Measurements from ENCODE around the gene TFB1M.

The TFB1M gene

DNA sequence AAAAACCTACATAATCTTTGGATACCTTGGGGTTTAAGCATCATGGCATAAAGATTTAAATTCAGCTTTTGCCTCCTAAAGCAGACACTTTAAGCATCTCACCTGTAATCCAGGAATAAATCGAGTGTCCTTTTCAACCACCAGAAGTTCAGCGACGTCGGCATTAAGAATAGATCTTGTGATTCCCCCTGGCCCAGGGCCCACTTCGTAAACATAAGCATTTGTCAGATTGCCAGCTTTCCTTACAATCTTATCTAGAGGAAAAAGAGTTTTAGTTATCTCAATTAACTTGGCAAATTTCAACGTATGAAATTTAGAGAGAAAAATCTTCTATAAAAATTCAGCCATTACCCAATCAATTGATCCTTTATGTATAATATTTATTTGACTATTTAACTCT lies 3.2 kb downstream of the TFB1M start:
- no peak for DNase-seq
- intact Hi-C loops (cut with DNase I), result loop anchor here (10.0 kb wide), 1 partner anchor 136 kb away; no protein-coding TSS in a partner anchor

DNA sequence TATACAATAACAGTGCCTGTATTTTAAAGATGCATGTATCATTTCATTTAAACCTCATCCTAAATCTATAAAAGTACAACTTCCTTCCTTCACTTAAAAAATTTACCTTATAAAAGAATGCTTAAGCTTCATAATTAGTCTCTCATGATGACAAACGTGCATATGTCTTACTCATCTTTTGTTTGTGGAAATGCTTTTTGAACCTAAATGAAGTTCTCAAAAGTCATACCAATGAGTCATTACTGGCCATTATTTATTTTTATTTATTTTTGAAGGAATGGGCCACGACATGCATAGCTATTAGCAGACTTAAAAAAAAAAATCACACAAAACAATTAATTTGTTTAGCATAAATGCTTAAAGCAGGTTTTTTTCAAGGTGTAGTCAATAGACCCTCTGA lies 3.7 kb downstream of the TFB1M start:
- intact Hi-C loops (cut with DNase I), result loop anchor here (10.0 kb wide), 1 partner anchor 136 kb away; no protein-coding TSS in a partner anchor
- no peak for DNase-seq

DNA sequence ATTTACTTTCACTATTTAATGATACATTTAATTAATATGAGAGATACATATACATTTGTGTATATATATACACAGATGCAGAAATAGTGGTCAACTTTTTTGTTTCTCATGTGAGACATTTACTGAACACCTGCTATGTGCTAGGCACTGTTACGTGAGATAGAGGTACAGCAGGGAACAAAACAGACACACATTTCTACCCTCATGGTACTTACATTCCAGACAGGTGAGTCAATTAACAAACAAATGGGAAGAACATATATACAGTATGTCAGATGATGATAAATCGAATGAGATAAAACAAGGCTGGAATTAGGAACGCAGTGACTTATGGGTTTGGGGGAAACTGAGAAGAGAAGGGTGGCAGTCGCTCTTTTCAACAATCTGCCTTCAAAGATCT lies 5.1 kb downstream of the TFB1M start:
- no peak for DNase-seq
- intact Hi-C loops (cut with DNase I), result no loop called here

DNA sequence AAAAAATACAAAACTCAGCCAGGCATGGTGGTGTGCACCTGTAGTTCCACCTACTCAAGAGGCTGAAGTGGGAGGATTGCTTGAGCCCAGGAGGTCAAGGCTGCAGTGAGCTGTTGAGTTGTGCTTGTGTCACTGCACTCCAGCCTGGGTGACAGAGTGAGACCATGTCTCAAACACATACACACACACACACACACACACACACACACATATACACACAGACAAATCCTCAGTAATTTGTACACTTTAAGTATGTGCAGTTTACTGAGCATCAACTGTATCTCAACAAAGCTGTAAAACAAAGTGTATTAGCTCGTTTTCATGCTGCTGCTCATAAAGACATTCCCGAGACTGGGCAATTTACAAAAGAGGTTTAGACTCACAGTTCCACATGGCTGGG lies 7.3 kb downstream of the TFB1M start:
- intact Hi-C loops (cut with DNase I), result no loop called here
- no peak for DNase-seq

DNA sequence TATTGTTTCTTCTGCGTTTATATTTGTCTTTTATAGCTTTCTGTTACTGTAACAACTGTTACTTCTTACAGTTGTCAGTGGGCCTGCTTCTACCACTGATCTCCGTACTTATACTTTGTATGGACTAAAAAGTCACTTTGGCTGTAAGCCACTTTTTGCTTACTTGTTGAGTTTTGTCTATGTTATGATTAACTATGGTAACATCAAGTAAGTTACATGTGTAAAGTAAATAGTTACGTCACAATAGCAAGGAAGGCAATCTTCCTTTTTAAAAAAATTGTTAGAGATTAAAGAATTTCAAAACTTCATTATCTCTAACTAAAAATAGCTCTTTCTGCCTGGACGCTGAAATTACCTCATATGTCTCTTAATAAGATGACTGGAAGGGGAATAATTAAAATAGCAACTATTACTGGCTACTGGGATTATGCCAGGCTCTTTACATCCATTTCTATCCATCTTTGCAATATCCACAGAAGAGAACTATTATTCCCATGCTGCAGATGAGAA lies 10.9 kb downstream of the TFB1M start:
- no peak for DNase-seq
- intact Hi-C loops (cut with DNase I), result no loop called here

DNA sequence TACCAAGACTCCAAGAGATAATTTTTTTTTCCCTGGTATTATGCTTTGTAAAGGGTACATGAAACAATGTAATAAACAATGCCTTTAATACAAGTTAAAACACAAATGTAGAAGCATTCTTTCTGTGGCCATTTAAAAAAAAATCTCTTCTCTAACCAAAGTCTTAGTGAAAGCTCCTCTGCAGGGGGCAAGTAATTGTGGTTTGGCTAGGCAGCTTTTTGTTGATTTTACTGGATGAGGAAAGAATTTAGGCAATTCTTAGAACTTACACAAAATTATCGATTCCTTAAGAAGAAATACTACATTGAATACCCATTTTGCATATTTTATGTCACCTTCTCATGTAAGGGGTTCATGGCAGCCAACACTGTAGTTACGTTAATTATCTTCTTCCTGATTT lies 12.4 kb downstream of the TFB1M start:
- no peak for DNase-seq
- intact Hi-C loops (cut with DNase I), result no loop called here

DNA sequence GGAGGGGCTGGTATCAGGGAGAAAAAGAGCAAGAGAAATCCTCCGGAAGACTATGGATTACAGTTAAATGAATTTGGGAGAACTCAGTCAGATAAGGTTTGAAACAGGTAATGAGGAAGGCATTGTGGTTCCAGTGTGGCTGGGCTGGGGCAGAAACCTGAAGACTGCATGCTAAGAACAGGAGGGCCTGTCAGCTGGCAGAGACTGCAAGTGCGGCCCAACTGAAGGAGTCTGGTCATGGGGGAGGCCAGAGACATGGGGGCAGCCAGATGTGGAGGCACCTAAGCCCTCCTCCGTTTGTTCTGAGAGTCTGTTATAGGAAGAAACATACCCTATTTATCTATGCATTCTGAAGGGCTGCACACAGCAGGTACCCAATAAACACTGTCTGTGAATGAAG lies 16.6 kb downstream of the TFB1M start:
- intact Hi-C loops (cut with DNase I), result no loop called here
- no peak for DNase-seq

DNA sequence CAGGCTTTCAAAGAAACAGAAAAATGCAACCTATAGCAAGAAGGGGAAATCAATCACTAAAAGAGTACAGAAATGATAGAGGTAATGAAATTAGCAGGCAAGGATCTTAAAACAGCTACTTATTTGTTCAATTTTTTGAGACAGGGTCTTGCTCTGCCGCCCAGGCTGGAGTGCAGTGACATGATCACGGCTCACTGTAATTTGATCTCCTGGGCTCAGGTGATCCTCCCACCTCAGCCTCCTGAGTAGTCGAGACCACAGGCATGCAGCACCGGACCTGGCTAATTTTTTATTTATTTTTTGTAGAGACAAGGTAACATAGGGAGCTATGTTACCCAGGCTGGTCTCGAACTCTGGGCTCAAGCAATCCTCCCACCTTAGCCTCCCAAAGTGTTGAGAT lies 21.6 kb downstream of the TFB1M start:
- DNase-seq, result no peak
- intact Hi-C loops (cut with DNase I), result no loop called here

DNA sequence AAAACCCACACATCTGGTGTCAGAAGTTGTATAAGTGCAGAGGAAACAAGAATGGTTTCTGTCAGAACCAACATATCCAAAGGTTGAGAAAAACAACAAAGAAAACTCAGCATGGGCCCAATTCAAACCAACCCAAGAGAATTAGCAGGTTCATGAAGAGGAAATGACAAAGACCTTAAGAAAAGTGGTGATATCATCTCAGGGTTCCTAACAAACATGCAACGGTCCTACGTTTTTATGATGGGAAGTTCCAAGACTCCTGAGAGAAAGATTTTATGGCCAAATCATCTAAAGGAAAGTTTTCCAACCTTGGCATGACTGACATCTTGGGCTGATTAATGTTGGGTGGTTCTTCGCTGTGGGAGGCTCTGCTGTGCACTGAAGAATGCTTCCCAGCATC lies 23.0 kb downstream of the TFB1M start:
- intact Hi-C loops (cut with DNase I), result no loop called here
- no peak for DNase-seq

DNA sequence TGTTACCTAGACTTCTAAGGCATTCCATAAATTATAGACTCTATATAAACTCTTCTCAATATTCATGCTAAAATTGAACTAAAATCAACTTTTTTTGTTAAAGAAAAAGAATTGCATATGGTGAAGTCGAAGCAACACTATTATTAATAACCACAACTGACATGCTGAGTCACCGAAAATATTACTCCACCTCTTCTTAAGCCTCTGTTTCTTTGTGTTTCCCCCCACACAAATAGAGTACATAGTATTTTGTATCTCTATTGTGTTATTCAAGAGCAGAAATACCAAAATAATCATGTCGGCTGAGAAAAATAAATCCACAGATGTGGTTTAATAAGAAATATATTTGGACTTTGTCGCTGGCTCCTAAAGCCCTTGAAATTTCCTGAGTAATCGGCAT lies 23.8 kb downstream of the TFB1M start:
- no peak for DNase-seq
- intact Hi-C loops (cut with DNase I), result no loop called here

DNA sequence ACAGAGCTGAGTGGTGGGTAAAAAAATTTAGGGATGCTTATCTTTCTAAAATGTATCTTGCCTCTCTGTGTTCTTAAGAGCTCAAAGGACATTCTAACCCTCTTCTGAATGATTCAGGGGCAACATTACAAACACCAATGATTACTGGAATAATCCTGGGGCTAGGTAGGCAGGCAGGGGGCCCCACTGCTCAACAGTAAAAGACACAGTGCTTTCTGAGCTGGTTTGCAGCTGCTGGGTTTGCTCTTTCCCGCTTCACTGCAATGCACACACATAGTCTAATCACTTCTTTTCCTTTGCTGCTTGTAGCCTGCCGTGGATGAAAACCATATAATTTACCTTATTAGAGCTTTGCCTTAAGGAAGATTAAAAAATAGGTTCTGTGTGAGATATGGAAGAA lies 26.5 kb downstream of the TFB1M start:
- intact Hi-C loops (cut with DNase I), result no loop called here
- DNase-seq, result no peak

DNA sequence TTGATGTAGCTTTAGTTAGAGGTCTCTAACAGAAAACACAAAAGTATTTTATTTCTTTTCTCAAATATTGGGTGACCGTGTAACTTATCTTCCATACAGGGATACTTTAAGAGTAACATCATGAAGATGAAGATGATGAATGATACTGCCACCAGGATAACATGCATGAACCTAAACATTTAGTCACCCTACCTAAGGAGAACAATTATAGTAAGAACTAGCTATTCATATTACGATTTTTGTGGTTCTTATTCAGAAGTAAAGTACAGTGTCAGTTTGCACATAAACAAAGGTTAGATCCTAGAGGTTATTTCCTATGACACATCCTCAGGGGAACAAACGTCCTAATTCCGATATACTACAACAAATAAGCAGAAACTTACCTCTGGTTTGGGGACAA lies 29.5 kb downstream of the TFB1M start:
- intact Hi-C loops (cut with DNase I), result no loop called here
- DNase-seq, result no peak

DNA sequence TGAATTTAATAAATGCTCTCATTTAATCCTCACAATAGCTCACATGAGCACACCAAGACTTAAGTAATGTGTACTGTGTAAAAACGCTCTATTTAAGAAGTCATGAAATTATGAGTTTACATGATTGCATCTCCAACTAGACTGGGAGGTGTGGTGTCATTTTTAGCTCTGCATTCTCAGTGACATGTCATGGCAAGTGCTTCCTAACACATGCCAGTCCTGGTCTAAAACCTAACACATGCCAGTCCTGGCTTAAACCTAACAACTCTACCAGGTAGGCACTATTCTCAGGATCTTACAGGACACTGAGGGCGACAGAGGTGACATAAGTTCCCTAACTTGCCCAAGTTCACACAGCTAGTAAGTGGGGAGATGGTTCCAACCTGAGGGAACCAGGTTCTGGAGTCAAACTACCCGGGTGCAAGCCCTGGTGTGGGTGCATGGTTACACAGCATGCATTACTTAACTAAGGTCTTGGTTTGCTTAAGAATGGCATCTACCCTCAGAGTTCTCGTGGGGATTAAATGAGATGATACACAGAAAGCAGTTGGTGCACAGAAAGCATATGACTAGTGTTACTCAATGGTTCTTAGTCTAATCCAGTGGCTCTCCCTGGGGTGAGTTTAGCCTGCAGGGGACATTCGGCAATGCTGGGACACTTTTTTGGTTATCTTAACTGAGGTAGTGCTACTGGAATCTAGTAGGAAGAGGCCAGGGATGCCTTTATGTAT lies 35.8 kb downstream of the TFB1M start:
- DNase-seq, result no peak
- intact Hi-C loops (cut with DNase I), result no loop called here

DNA sequence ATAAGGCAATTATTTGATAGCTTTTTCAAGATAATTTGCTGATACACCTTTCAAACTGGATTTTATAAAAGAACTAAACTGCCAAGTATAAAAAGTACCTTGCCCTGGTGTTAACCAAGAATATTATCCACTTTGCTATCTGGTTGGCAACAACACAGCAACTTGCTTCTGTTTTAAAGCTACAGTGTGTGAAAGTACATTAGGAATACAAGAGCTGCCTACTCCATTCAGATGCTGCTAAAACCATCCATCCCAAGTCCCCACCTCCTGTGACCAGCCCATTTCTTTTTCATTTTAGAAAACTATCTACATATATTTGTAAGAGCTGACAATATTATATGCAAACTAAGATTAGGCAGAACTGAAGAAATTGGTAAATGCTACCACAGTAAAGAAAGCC lies 37.6 kb downstream of the TFB1M start:
- intact Hi-C loops (cut with DNase I), result no loop called here
- no peak for DNase-seq

DNA sequence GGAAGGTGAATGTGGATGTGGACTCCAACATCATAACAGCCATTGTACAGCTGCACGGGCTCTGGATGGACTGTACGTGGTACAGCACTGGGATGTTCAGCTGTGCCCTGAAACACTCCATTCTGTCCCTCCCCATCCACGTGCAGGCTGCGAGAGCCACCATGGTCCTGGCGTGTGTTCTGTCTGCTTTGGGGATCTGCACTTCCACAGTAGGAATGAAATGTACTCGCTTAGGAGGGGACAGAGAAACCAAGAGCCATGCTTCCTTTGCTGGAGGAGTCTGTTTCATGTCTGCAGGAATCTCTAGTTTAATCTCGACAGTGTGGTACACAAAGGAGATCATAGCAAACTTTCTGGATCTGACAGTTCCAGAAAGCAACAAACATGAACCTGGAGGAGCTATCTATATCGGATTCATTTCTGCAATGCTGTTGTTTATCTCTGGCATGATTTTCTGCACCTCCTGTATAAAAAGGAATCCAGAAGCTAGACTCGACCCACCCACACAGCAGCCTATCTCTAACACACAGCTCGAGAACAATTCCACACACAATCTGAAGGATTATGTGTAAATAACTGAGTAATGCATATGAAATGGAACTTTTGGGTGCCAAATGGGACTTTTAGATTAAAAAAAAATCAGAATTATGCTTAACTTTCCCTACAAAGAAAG lies 38.3 kb downstream of the TFB1M start:
- DNase-seq, result peak in 20 of 42 donors; percentile 24 to 71 (median 46)
- intact Hi-C loops (cut with DNase I), result no loop called here

DNA sequence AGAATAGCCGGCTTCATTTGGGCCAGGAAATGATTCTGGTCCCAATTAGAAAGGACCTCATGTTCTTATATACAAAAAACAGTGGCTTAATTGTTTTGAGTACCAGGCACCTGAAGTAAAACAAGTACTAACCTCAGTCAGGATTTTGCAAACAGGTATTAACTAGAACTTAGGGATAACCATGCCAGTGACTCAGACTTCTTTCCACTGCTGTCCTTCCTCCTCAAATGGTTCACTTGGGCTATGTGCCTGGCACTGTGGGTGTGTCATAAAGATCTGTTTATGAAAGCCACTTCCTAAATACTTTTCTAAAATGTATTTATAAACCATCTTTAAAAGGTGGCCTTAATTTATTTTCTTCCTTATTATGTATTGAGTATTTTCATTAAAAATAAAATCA lies 39.8 kb downstream of the TFB1M start:
- intact Hi-C loops (cut with DNase I), result no loop called here
- no peak for DNase-seq

DNA sequence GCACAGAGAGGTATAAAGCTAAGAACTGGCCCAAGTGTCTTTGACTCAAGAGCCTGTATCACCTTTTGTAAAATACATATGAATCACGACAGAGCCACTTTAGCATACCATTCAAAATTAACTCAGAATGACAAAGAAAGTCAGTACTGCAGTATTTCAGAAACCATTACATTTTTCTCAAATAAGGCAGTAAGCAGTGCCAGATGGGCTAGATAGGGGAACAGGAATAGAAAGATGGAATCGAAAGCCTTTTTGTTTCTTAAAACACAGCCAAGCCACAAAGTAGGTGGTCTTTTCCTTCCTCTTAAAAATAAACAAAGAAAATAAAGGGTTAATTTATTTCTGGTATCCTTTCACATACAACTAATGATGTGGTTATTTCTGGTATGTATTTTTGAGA lies 40.2 kb downstream of the TFB1M start:
- DNase-seq, result no peak
- intact Hi-C loops (cut with DNase I), result no loop called here

DNA sequence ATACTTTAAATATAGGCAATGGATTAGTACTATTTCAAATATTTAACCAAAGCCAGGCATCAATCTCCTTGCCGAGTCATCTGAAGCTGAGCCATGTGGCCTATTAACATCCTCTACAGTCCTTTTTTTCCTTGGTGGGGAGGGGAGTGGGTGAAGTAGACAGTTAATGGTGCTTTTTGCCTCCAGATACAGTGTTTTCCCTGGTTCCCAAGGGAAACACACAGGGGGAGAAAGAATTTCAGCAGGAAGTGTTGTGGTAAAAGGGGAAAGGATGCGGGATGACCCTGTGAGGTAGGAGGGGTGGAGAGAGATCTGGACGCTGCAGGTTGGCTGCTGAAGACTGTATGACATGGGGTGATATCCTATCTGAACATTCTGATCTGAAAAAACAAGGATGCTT lies 40.9 kb downstream of the TFB1M start:
- peak in 2 of 42 donors; percentile 38 to 47 for DNase-seq
- intact Hi-C loops (cut with DNase I), result no loop called here

DNA sequence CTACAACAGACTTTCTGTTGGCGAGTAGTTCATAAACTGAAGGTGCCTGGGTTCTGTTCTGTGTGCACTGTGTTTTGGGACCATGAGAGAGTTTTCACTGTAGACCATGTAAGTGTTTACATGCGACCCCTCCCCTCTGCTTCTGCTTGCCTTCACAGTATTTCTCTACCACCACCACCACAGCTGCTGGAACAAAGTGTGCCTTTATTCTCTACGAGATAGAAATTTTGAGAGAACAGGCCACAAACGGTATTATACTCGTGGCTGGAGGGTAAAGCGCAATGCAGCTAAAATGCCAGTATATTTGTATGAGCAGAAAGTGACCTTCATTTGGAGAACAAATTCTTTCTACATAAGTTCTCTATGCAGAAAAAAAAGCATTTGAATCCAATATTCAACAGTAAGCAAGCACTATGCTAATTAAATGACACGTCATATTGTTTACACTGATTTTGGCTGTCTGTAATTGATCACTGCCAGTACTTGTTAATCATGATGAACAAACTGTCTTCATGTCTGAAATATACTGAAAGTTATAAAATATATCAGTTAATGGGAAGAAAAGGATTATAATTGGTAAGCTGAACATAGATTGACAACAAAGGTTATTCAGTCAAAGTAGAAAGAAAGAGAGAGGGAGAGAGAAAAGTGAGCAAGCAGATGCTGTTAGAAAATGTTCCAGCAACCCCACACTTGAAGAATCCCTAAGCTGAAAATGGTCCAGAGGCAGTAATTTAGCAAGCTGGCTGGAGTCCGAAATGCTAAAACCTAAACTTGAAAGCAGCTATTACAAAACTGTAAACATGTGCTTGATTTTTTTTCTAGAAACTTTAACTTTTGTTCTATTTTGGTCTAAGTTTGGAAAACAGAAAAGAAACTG lies 41.7 kb downstream of the TFB1M start:
- intact Hi-C loops (cut with DNase I), result no loop called here
- peak in 6 of 42 donors; percentile 30 to 66 (median 38) for DNase-seq

DNA sequence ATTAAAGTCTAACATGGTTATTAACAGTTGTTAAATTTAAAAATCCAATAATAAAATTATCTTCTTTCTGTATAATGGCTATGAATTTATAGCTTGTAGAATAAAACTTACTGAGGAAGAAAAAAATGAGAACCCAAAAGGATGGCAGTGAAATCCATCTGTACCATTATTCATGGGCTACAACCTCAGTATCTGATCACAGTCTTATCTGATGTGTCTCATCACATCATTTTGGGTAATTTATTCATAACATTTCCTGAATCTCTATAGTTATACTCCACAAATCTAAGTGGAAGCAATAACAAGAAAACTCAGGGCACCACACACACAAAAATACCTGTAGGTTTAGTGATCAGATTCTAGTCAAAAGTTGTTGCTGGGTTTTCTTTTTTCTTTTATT lies 43.1 kb downstream of the TFB1M start:
- no peak for DNase-seq
- intact Hi-C loops (cut with DNase I), result no loop called here
